ENCODE results near the gene RNF169. TPM values are rescaled to one million over a fixed set of nuclear protein-coding genes. Genes with fewer than 3 reads are reported as not detected.

RNF169 gene
- 5.7 TPM for polyA plus RNA-seq (2013, experiment 1 of 2; ENCODE audit: insufficient read length)
- polyA plus RNA-seq (2013, experiment 2 of 2; ENCODE audit: insufficient read length) = 7.2 TPM

GRCh38 chr11:74748211-74749126 lies at the start of gene RNF169:
Gene RNF169 (plus strand): TSS chr11:74748849. CDS start chr11:74748881, 32 bp downstream.
- peak; percentile 96 for DNase-seq

- no peak for DNase-seq
These were observed 48.8 kb upstream of the RNF169 start for GRCh38 chr11:74699615-74700396.

- DNase-seq = no peak
These were observed 47.3 kb upstream of the RNF169 start for GRCh38 chr11:74701351-74701750.

- peak; percentile 70 for DNase-seq
These were observed 46.2 kb upstream of the RNF169 start for GRCh38 chr11:74702383-74703007.

- no peak for DNase-seq
These were observed 45.4 kb upstream of the RNF169 start for GRCh38 chr11:74703211-74703610.

GRCh38 chr11:74707182-74707581 lies 41.5 kb upstream of the RNF169 start:
- no peak for DNase-seq

- no peak for DNase-seq
These were observed 40.8 kb upstream of the RNF169 start for GRCh38 chr11:74707602-74708510.

- DNase-seq = no peak
These were observed 39.5 kb upstream of the RNF169 start for GRCh38 chr11:74709175-74709574.

GRCh38 chr11:74710281-74710938 lies 38.2 kb upstream of the RNF169 start:
- DNase-seq = peak; percentile 33

GRCh38 chr11:74713686-74714085 lies 35.0 kb upstream of the RNF169 start:
- no peak for DNase-seq

GRCh38 chr11:74714904-74715303 lies 33.7 kb upstream of the RNF169 start:
- DNase-seq = no peak

- no peak for DNase-seq
These were observed 31.3 kb upstream of the RNF169 start for GRCh38 chr11:74717221-74717969.

GRCh38 chr11:74719011-74719410 lies 29.6 kb upstream of the RNF169 start:
- DNase-seq = no peak

GRCh38 chr11:74720596-74721478 lies 27.8 kb upstream of the RNF169 start:
- no peak for DNase-seq

- no peak for DNase-seq
These were observed 27.2 kb upstream of the RNF169 start for GRCh38 chr11:74721479-74721835.

GRCh38 chr11:74723511-74723910 lies 25.1 kb upstream of the RNF169 start:
- no peak for DNase-seq

GRCh38 chr11:74725701-74726100 lies 22.9 kb upstream of the RNF169 start:
- DNase-seq = no peak

GRCh38 chr11:74726547-74727182 lies 22.0 kb upstream of the RNF169 start:
- peak; percentile 57 for DNase-seq

GRCh38 chr11:74729397-74729796 lies 19.3 kb upstream of the RNF169 start:
- DNase-seq = no peak
